ENCODE data around the gene FBLN2. TPM values are rescaled to one million over a fixed set of nuclear protein-coding genes. Genes with fewer than 3 reads are reported as not detected.

Gene FBLN2
- total and polyA plus RNA-seq, 4 donors: 4.3 to 43.4 (median 21.1) TPM

DNA sequence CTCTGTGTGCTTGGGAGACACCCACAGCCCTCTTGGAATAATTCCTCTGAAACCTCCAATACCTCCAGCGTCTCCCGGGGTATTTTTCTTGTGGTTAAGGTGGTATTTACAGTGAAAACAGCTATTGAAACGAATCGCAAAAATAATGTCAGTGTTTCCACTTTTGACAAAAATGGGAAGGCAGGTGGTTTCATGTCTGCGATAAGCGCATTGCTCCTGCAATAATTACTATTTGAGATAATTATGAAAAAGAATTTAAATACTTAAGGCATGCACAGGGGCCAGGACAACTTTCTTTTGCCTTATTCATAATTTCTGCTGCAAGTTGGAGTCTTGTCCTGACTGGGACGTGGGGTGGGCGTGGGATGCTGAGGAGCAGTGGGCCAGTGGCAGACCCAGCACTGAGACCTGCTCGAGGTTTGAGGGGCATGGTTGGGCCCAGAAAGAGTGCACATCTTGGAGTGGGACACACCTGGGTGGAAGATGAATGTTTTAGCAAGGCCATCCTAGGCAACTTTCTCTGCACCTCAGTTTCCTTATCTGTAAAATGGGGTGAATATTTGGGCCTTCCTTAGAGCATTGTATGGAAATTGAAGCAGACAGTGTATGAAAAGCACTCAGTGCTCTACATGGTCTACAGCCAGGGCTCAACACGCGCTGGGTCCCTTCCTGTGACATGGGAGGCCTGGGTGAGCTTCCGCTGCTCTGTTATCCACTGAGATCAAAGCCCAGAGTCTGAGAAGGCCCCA is 110.5 kb downstream of the FBLN2 start:
- TF ChIP-seq, protein P1, sequence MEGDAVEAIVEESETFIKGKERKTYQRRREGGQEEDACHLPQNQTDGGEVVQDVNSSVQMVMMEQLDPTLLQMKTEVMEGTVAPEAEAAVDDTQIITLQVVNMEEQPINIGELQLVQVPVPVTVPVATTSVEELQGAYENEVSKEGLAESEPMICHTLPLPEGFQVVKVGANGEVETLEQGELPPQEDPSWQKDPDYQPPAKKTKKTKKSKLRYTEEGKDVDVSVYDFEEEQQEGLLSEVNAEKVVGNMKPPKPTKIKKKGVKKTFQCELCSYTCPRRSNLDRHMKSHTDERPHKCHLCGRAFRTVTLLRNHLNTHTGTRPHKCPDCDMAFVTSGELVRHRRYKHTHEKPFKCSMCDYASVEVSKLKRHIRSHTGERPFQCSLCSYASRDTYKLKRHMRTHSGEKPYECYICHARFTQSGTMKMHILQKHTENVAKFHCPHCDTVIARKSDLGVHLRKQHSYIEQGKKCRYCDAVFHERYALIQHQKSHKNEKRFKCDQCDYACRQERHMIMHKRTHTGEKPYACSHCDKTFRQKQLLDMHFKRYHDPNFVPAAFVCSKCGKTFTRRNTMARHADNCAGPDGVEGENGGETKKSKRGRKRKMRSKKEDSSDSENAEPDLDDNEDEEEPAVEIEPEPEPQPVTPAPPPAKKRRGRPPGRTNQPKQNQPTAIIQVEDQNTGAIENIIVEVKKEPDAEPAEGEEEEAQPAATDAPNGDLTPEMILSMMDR (IDR thresholded peaks at IDR 0.05; ENCODE audit: control extremely low read depth, extremely low read depth): no peak
- 85 to 91% methylated on average over 12 of the region's 12 CpGs for WGBS, 2 donors
- Histone ChIP-seq H3K4me1 (ENCODE audit: control insufficient read depth in 5 of 5, insufficient read depth in 5 of 5, low read length in 5 of 5) (peaks cover 0 to 5% (median 0%) of the 10 kb centered on the region in 5 donors), H3K36me3 (ENCODE audit: control insufficient read depth in 4 of 4, insufficient read depth in 4 of 4, low read length in 4 of 4) (no peaks in the 10 kb centered on the region), H3K9me3 (ENCODE audit: control insufficient read depth in 4 of 4, insufficient read depth in 3 of 4, low read length in 3 of 4) (peaks cover 0 to 3% (median 0%) of the 10 kb centered on the region in 4 donors), H3K27ac (ENCODE audit: low read depth in 1 of 2, low read length in 1 of 2) (no peak overlapping the region), H3K4me3 (no peak overlapping the region), H3K27me3 (ENCODE audit: control insufficient read depth in 3 of 3, insufficient read depth in 3 of 3, low read length in 2 of 3) (peaks cover 0 to 5% (median 0%) of the 10 kb centered on the region in 3 donors), H3K9ac (ENCODE audit: insufficient read depth in 1 of 2, low read length in 2 of 2) (no peak overlapping the region)
- DNase-seq (no peak), ATAC-seq (ENCODE audit: insufficient read depth, low FRiP score) (no peak)

DNA sequence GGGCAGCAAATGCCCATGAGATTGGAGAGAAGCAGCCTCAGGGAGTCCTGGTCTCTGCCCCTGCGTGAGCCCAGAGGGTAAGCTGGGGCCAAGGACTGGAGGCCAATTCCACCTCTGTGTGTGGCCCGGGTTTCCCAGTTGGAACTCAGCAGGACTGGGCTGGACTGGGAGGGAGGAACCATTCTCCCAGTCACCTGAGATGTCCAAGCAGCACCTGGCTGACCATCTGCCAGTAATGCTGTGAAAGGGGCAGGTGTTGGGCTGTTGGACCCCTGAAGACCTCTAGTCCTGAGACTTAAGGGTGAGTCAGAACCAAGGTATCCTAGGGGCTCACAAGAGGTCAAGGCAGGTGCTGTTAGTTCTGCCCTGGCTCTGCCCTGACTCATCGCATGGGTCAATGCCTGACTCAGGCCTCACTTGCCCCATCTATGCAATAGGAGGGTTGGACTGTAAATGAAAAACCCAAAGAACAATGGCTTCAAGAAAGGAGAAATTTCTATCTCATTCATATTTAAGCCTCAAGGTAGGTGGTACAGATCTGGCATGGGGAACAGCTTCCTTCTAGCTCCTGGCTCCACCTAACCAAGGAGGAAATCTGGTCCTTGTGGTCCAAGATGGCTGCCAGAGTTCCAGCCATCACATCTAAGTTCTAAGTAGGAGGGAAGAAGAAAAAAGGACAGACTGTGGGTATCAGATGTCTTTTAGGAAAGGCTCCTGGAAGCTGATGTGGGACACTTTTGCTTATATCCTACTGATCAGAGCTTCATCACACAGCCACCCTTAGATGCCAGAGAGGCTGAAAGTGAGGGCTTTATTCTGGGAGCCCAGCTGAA is 111.3 kb downstream of the FBLN2 start:
- Histone ChIP-seq H3K36me3 (ENCODE audit: control insufficient read depth in 4 of 4, insufficient read depth in 4 of 4, low read length in 4 of 4) (no peaks in the 10 kb centered on the region), H3K4me1 (ENCODE audit: control insufficient read depth in 5 of 5, insufficient read depth in 5 of 5, low read length in 5 of 5) (peaks cover 0 to 3% (median 0%) of the 10 kb centered on the region in 5 donors), H3K9ac (ENCODE audit: insufficient read depth in 1 of 2, low read length in 2 of 2) (no peak overlapping the region), H3K27me3 (ENCODE audit: control insufficient read depth in 3 of 3, insufficient read depth in 3 of 3, low read length in 2 of 3) (peaks cover 0 to 5% (median 0%) of the 10 kb centered on the region in 3 donors), H3K9me3 (ENCODE audit: control insufficient read depth in 4 of 4, insufficient read depth in 3 of 4, low read length in 3 of 4) (peaks cover 0 to 3% (median 0%) of the 10 kb centered on the region in 4 donors), H3K27ac (ENCODE audit: low read depth in 1 of 2, low read length in 1 of 2) (no peak overlapping the region), H3K4me3 (no peak overlapping the region)
- no peak for DNase-seq
- 91 to 94% methylated on average over 3 of the region's 3 CpGs for WGBS, 2 donors
- ATAC-seq (ENCODE audit: insufficient read depth, low FRiP score): no peak
- TF ChIP-seq, protein P1 (IDR thresholded peaks at IDR 0.05; ENCODE audit: control extremely low read depth, extremely low read depth): no peak

GRCh38 chr3:13661121-13661520 is 112.2 kb downstream of the FBLN2 start:
- no peak overlapping the region for H3K27ac ChIP-seq (ENCODE audit: low read depth in 1 of 2, low read length in 1 of 2)
- H3K36me3 ChIP-seq (ENCODE audit: control insufficient read depth in 4 of 4, insufficient read depth in 4 of 4, low read length in 4 of 4): no peaks in the 10 kb centered on the region
- peaks cover 0 to 5% (median 0%) of the 10 kb centered on the region in 3 donors for H3K27me3 ChIP-seq (ENCODE audit: control insufficient read depth in 3 of 3, insufficient read depth in 3 of 3, low read length in 2 of 3)
- TF ChIP-seq, protein P1 (IDR thresholded peaks at IDR 0.05; ENCODE audit: control extremely low read depth, extremely low read depth): no peak
- H3K4me1 ChIP-seq (ENCODE audit: control insufficient read depth in 5 of 5, insufficient read depth in 5 of 5, low read length in 5 of 5): peaks cover 0 to 3% (median 0%) of the 10 kb centered on the region in 5 donors
- ATAC-seq (ENCODE audit: insufficient read depth, low FRiP score) (no peak), DNase-seq (peak in 1 of 3 donors; percentile 33)
- WGBS, 2 donors: 82 to 90% methylated on average over 16 of the region's 16 CpGs
- H3K9me3 ChIP-seq (ENCODE audit: control insufficient read depth in 4 of 4, insufficient read depth in 3 of 4, low read length in 3 of 4): peaks cover 0 to 3% (median 0%) of the 10 kb centered on the region in 4 donors
- no peak overlapping the region for H3K9ac ChIP-seq (ENCODE audit: insufficient read depth in 1 of 2, low read length in 2 of 2)
- no peak overlapping the region for H3K4me3 ChIP-seq

Measured in lung (tissue), 12 donors.